Immature natural killer cell (primary cell): ENCODE measurements around the gene FOXI1. TPM values are rescaled to one million over a fixed set of nuclear protein-coding genes. Genes with fewer than 3 reads are reported as not detected.
"Not testable (repeated sequence)": the region's sequence is repeated elsewhere in the genome, so short reads cannot be mapped to it uniquely, and the experiment has no call there.

Experiments used
- DNase-seq, 3 donors: peaks; one replicate each; pipeline ENCODE4 v3.0.0; 2022; ENCODE audit warnings: mixed read lengths in 1 of 3
- H3K27ac Mint-ChIP-seq, 6 donors: one replicate each; pipeline ENCODE4 v1.8.0; 2020; ENCODE audit warnings: mixed read lengths in 6 of 6, mild to moderate bottlenecking in 5 of 6, inconsistent platforms in 4 of 6, moderate library complexity in 3 of 6
- H3K27me3 Mint-ChIP-seq, 3 donors: one replicate each; pipeline ENCODE4 v1.8.0; 2020 to 2021; ENCODE audit warnings: low read depth in 3 of 3, mild to moderate bottlenecking in 3 of 3, mixed read lengths in 3 of 3, moderate library complexity in 3 of 3, inconsistent platforms in 1 of 3
- H3K36me3 Mint-ChIP-seq, 3 donors: one replicate each; pipeline ENCODE4 v1.8.0; 2020; ENCODE audit warnings: mixed read lengths in 3 of 3, inconsistent platforms in 2 of 3, mild to moderate bottlenecking in 2 of 3
- H3K4me1 Mint-ChIP-seq, 2 donors: one replicate each; pipeline ENCODE4 v1.8.0; 2020; ENCODE audit warnings: inconsistent platforms in 2 of 2, mild to moderate bottlenecking in 2 of 2, mixed read lengths in 2 of 2, moderate library complexity in 1 of 2
- H3K4me3 Mint-ChIP-seq, 5 donors: one replicate each; pipeline ENCODE4 v1.8.0; 2020; ENCODE audit warnings: mild to moderate bottlenecking in 5 of 5, mixed read lengths in 5 of 5, inconsistent platforms in 3 of 5, moderate library complexity in 3 of 5
- H3K9me3 Mint-ChIP-seq, 6 donors: one replicate each; pipeline ENCODE4 v1.8.0; 2020; ENCODE audit warnings: mild to moderate bottlenecking in 6 of 6, mixed read lengths in 6 of 6, inconsistent platforms in 4 of 6, moderate library complexity in 3 of 6
- polyA plus RNA-seq, 3 donors: library from polyadenylated mRNA; unstranded; fragments of 300-500 nt; fragmentation: Illumina TruSeq; gene quantifications; one replicate each; pipeline ENCODE4 v1.2.3, GENCODE V29; 2021

Gene FOXI1
- polyA plus RNA-seq, 3 donors from 2014 or later: not detected

DNA sequence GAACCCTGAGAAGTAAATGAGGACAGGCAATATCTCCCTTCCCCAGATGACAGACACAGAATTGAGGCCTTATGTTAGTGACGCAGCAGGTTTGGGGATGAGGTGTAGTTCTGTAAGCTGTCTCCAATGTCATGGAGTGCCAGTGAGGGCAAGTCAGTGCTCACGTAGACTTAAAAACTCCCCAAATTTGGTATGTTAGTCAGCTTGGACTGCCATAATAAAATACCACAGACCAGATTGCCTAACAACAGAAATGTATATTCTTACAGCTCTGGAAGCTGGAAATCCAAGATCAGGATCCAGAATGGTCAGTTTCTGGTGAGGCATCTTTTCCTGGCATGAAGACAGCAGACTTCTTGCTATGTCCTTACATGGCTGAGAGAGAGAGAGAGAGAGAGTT lies 14.9 kb downstream of the FOXI1 start:
- H3K27me3 Mint-ChIP-seq: peaks cover 4 to 7% (median 4%) of the 10 kb centered on the region in 3 donors
- H3K4me3 Mint-ChIP-seq: no peak overlapping the region
- DNase-seq: no peak
- H3K27ac Mint-ChIP-seq: no peak overlapping the region
- no peaks in the 10 kb centered on the region for H3K4me1 Mint-ChIP-seq
- no peaks in the 10 kb centered on the region for H3K36me3 Mint-ChIP-seq
- H3K9me3 Mint-ChIP-seq: peaks cover 0 to 4% (median 3%) of the 10 kb centered on the region in 6 donors

DNA sequence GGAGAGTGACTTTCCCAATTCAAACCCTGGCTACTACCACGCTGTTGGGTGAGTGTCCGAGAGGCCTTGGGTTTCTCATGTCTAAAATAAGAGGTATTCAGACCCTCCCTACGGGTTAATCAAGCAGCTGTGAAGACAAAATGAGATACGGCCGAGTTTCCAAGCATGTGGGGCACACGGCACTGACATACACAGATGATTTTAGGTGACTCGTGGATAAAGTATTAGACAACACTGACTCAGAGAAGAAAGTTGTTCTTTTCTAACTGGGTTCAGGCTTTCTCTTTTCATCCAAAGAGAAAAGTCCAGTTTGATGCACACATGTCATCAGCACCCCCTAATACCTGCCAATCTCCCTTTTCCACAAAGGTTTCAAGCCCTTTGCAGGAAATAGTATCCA lies 15.6 kb downstream of the FOXI1 start:
- peaks cover 3 to 11% (median 10%) of the 10 kb centered on the region in 6 donors for H3K9me3 Mint-ChIP-seq
- no peaks in the 10 kb centered on the region for H3K36me3 Mint-ChIP-seq
- DNase-seq: no peak
- H3K27me3 Mint-ChIP-seq: peaks cover 4 to 9% (median 5%) of the 10 kb centered on the region in 3 donors
- no peak overlapping the region for H3K4me3 Mint-ChIP-seq
- no peak overlapping the region for H3K27ac Mint-ChIP-seq
- no peaks in the 10 kb centered on the region for H3K4me1 Mint-ChIP-seq

DNA sequence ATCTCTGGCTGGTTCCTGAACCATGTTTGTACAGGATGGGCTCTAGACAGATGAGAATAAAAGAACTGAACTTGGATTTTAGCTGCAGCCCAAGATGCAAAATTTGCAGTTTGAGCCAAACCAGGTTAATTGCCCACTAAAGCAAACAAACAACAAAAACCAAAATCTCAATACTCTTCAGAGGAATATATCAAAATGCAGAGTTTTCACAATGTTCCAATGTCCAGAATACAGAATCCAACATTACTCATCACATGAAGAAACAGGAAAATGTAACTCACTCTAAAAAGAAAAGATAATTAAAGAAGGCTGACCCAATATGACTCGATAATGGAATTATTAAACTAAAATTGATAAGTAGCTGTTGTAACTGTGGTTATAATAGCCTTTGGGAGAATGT lies 20.4 kb downstream of the FOXI1 start:
- no peak overlapping the region for H3K27ac Mint-ChIP-seq
- DNase-seq: no peak
- H3K36me3 Mint-ChIP-seq: no peaks in the 10 kb centered on the region
- H3K9me3 Mint-ChIP-seq: peaks cover 7 to 21% (median 14%) of the 10 kb centered on the region in 6 donors
- no peak overlapping the region for H3K4me3 Mint-ChIP-seq
- H3K4me1 Mint-ChIP-seq: no peaks in the 10 kb centered on the region
- H3K27me3 Mint-ChIP-seq: peaks cover 2 to 10% (median 9%) of the 10 kb centered on the region in 3 donors

DNA sequence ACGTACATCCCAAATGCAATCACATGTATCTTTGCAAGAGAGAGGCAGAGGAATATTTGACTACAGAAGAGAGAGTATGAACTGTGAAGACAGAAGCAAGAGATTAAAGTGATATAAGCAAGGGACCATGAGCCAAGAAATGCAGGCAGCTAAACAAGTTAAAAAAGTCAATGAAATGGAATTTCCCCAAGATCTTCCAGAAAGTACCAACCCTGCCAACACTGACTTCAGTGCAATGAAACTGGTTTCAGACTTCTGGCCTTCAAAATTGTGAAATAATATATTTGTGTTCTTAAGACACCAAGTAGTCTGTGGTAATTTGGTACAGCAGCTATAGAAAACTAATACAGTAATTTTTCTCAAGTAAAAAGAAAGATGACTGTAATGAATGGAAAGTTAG lies 20.9 kb downstream of the FOXI1 start:
- H3K9me3 Mint-ChIP-seq: peaks cover 7 to 21% (median 14%) of the 10 kb centered on the region in 6 donors
- H3K4me3 Mint-ChIP-seq: no peak overlapping the region
- no peak overlapping the region for H3K27ac Mint-ChIP-seq
- peaks cover 2 to 10% (median 8%) of the 10 kb centered on the region in 3 donors for H3K27me3 Mint-ChIP-seq
- H3K36me3 Mint-ChIP-seq: no peaks in the 10 kb centered on the region
- no peak for DNase-seq
- no peaks in the 10 kb centered on the region for H3K4me1 Mint-ChIP-seq

DNA sequence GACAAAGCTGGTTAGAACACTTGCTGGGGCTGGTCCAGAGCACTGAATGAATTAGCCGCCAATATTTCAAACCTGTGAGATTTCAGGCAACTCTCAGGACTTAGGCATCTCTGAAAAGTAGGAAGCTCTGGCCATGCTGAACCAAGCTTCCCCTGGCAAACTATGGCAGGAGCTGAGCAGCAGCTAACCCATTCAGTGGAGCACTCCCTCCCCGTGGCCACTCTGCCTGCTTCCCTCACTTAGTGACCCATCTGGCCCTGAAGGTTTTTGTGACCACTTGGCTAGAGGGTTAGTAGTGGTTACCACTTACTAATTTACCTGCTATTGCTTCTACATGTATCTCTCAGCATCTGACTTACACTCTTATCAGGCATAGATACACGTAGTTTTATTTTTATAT lies 25.5 kb downstream of the FOXI1 start:
- Mint-ChIP-seq H3K27ac (no peak overlapping the region), H3K36me3 (no peaks in the 10 kb centered on the region), H3K4me3 (no peak overlapping the region), H3K9me3 (peaks cover 3 to 11% (median 5%) of the 10 kb centered on the region in 6 donors), H3K27me3 (peaks cover 0 to 9% (median 7%) of the 10 kb centered on the region in 3 donors), H3K4me1 (no peaks in the 10 kb centered on the region)
- DNase-seq: no peak

DNA sequence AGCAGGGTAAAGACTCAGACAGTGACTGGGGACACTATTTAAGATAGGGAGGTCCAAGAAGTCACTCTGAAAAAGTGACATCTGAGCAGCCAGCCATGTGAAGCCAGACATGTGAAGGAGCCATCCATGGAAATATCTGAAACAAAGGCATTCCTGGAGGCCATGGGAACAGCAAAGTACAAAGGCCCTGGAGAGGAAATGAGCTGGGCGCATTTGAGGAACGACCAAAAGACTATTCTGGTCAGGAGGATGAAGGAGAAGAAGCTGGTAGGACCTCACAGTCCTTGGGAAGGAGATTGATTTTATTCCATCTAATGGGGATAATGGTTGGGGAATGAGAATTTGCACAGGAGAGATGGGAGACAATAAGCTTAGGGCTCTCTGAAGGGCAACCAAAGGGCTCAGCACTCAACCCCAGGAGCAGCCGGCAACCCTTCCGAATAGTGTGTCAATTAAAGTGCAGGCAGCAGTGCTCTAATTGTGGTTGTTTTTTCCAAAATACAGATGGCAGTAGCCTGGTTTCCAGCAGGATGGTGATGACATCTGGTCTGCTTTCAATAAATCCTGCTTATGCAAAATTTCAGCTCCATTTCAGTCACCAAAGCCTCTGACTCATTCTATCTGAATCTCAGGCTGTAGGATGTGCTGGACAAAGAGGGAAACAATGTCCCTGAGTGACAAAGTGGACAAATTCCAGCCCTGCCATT lies 26.7 kb downstream of the FOXI1 start:
- DNase-seq: no peak
- no peaks in the 10 kb centered on the region for H3K4me1 Mint-ChIP-seq
- peaks cover 0 to 2% (median 0%) of the 10 kb centered on the region in 6 donors for H3K9me3 Mint-ChIP-seq
- no peaks in the 10 kb centered on the region for H3K36me3 Mint-ChIP-seq
- peaks cover 0 to 6% (median 0%) of the 10 kb centered on the region in 3 donors for H3K27me3 Mint-ChIP-seq
- no peak overlapping the region for H3K27ac Mint-ChIP-seq
- H3K4me3 Mint-ChIP-seq: no peak overlapping the region

DNA sequence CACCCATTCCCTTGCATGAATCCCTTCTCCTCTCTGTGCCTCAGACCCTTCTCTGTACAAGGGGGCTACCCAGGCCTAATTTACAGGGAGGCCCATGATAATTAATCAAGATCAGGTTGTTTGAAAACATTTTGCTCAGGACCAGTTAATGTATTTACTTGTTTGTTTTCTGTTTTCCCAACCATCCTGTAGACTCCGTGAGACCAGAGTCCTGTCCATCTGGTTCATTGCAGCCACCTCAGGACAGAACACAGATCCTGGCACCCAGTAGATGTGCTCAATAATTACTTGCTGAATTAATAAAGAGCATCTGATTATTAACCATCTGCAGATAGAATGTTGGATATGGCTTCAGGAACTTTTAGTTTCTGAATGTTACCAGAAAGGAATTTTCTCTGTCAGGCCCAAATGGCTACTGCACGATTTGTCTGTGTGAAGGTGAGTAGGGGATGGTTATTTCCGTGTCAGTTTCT lies 27.3 kb downstream of the FOXI1 start:
- peaks cover 0 to 2% (median 0%) of the 10 kb centered on the region in 6 donors for H3K9me3 Mint-ChIP-seq
- no peaks in the 10 kb centered on the region for H3K4me1 Mint-ChIP-seq
- H3K4me3 Mint-ChIP-seq: no peak overlapping the region
- no peak for DNase-seq
- no peak overlapping the region for H3K27ac Mint-ChIP-seq
- H3K36me3 Mint-ChIP-seq: no peaks in the 10 kb centered on the region
- H3K27me3 Mint-ChIP-seq: peaks cover 0 to 6% (median 0%) of the 10 kb centered on the region in 3 donors

DNA sequence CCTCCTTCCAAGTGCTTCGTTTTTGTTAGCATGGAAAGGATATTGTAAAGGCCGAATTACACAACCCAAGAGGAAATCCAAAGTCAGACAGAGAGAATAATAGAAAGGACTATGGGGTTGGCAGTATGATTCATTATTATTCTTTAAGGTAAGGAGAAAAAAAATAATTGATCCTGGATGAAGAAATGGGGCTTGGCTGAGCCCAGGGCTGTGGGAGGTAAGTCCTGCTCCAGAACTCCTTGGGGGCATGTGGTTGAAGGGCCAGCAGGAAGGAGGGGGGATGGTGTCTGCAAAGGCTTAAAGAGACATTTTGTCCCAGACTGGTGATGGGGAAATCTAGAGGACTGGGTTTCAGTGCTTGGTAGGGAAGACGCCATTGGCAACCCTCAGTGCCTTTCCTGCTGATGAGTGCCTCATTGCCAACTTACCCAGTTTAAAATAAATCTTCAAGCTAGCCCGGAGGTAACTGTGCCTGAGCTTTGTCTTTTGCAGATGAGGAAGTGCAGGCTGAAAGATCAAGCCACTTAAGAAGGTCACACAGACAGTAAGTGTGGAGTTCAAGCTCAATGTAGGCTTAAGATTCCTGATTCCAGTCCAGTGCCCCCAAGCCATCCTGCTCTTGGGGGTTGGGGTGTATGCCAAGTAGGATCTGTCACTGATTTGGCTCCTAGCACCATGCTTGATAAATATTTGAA lies 30.2 kb downstream of the FOXI1 start:
- Mint-ChIP-seq H3K4me1 (no peaks in the 10 kb centered on the region), H3K4me3 (no peak overlapping the region), H3K36me3 (no peaks in the 10 kb centered on the region), H3K27ac (no peak overlapping the region), H3K9me3 (no peaks in the 10 kb centered on the region), H3K27me3 (peaks cover 0 to 2% (median 2%) of the 10 kb centered on the region in 3 donors)
- no peak for DNase-seq

DNA sequence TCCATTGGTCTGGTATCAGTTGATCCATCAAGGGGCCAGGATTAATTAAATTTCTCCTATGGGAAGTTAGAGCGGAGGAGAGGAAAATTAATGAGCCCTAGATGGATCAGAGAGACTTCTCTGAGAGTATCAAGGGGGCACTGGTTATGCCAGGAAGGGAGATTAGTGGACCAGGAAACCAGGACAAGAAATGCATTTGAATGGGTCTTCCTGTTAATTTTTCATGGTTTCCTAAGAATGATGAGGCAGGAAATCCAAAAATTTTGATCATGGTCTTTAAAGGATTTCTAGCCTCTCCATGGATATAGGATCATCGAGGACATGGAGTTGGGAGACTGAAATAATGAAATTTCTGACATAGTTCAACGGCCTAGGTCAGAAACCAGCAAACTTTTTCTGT lies 30.8 kb downstream of the FOXI1 start:
- Mint-ChIP-seq H3K36me3 (no peaks in the 10 kb centered on the region), H3K9me3 (no peaks in the 10 kb centered on the region), H3K4me1 (no peaks in the 10 kb centered on the region), H3K27me3 (peaks cover 0 to 2% (median 2%) of the 10 kb centered on the region in 3 donors), H3K4me3 (no peak overlapping the region), H3K27ac (no peak overlapping the region)
- DNase-seq: no peak

DNA sequence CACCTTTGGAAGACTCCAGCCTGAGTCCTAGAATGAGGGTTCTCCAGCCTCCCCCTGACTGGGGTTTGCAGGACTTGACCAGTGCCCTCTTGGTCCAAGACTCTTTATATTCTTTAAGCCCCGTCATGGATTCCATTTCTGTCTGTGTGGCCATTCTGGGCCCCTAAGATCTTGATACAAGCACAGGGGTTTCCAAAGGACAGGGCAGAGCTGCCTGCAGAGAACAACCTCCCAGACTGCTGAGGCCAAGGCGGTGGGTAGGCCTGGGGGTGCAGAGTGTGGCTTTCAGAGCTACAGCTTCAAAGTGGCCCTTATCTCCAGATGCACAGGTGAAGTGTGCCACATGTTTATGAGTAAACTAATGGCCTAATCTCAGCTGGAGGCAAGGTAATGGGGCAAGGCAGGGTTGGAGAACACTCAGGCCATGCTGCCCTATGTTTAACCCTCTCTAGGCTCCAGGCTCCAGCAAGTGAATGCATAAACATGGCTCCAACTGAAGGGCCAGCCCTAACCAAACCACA lies 32.1 kb downstream of the FOXI1 start:
- Mint-ChIP-seq H3K4me1 (no peaks in the 10 kb centered on the region), H3K4me3 (no peak overlapping the region), H3K36me3 (no peaks in the 10 kb centered on the region), H3K9me3 (no peaks in the 10 kb centered on the region), H3K27me3 (peaks cover 0 to 2% (median 0%) of the 10 kb centered on the region in 3 donors), H3K27ac (no peak overlapping the region)
- DNase-seq: no peak

DNA sequence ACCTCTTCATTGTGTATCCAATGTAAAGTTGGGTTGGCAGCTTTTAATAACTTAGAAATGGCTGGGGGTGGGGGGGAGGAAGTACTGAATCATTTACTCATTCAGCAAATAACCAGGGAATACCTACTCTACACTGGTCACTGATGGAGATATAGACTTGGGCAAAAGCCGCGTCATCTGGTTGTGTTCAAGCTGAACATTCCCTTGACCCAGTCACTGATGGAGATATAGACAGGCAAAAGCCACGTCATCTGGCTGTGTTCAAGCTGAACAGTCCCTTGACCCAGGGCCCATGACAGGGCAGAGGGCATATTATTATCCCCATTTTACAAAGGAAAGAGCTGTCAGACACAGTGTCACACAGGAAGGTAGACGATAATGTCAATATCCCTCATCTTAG lies 32.6 kb downstream of the FOXI1 start:
- H3K36me3 Mint-ChIP-seq: no peaks in the 10 kb centered on the region
- no peaks in the 10 kb centered on the region for H3K4me1 Mint-ChIP-seq
- no peak overlapping the region for H3K27ac Mint-ChIP-seq
- no peak overlapping the region for H3K4me3 Mint-ChIP-seq
- no peak for DNase-seq
- no peaks in the 10 kb centered on the region for H3K9me3 Mint-ChIP-seq
- peaks cover 0 to 2% (median 0%) of the 10 kb centered on the region in 3 donors for H3K27me3 Mint-ChIP-seq

DNA sequence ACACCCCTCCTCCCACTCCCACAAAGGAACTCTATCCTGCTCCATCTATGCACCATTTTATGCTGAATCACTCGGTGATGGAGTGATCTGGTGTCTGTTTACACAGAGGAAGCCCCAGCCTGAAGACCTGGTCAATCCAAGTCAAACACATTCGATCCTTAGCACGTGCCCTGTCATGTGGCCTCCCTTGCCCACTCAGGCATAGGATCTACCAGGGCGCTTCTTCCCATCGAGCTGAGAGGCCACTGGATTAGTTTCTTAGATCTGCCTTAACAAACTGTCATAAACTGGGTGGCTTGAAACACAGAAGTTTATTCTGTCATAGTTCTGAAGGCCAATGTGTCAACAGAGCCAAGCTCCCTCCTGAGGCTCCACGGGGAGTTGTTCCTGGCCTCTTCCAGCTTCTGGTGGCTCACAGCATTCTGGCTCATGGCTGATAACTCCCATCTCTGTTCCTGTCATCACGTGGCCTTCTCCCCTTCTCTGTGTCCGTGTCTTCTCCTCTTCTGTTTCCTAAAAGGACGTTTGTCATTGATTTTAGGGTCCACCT lies 34.2 kb downstream of the FOXI1 start:
- H3K36me3 Mint-ChIP-seq: no peaks in the 10 kb centered on the region
- no peaks in the 10 kb centered on the region for H3K9me3 Mint-ChIP-seq
- no peak overlapping the region for H3K27ac Mint-ChIP-seq
- H3K4me1 Mint-ChIP-seq: no peaks in the 10 kb centered on the region
- no peak for DNase-seq
- H3K27me3 Mint-ChIP-seq: peaks cover 0 to 2% (median 0%) of the 10 kb centered on the region in 3 donors
- H3K4me3 Mint-ChIP-seq: no peak overlapping the region

DNA sequence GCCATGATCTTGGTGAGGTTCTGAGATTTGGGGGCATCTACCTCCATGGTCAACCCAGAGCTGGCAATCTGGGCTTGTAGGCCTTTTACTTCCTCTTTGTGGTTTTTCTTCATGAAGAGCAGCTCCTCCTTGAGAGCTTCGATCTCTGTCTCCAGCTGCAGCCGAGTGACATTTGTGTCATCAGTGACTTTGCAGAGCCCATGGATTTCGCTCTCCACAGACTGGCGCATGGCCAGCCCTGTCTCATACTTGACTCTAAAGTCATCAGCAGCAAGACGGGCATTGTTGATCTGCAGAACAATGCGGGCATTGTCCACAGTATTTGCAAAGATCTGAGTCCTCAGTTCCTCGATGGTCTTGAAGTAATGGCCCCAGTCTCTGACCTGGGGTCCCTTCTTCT lies 35.5 kb downstream of the FOXI1 start:
- not testable (repeated sequence) for H3K27me3 Mint-ChIP-seq, H3K4me3 Mint-ChIP-seq, H3K4me1 Mint-ChIP-seq, H3K36me3 Mint-ChIP-seq, H3K9me3 Mint-ChIP-seq, DNase-seq, H3K27ac Mint-ChIP-seq

DNA sequence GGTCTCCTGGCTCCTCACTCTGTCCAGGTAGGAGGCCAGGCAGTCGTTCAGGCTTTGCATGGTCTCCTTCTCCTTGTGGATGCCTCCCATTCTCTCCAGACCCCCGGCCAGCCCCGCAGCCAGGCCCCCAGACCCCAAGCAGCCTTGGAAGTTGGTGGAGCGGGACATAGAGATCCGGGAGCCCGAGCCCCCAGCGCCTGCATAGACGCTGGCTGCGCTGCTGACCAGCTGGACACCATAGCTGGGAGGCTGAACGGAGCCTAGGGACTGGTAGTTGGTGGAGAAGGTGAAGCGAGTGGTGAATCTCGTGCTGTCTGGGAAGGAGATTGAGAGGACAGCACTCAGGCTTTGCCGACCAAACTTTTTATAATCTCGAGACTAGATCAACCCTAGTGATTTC lies 35.9 kb downstream of the FOXI1 start:
- DNase-seq: no peak
- no peak overlapping the region for H3K4me3 Mint-ChIP-seq
- peaks cover 0 to 5% (median 0%) of the 10 kb centered on the region in 3 donors for H3K27me3 Mint-ChIP-seq
- no peaks in the 10 kb centered on the region for H3K4me1 Mint-ChIP-seq
- no peaks in the 10 kb centered on the region for H3K9me3 Mint-ChIP-seq
- no peaks in the 10 kb centered on the region for H3K36me3 Mint-ChIP-seq
- H3K27ac Mint-ChIP-seq: no peak overlapping the region
